Astrocyte of the spinal cord (primary cell): ENCODE measurements around the gene DMAC2.
"Not testable (repeated sequence)": the region's sequence is repeated elsewhere in the genome, so short reads cannot be mapped to it uniquely, and the experiment has no call there.

Experiments used
- DNase-seq: peaks from one replicate; pipeline ENCODE4 v3.0.0; 2011; ENCODE audit warnings: low read depth, low spot score
- H3K4me3 ChIP-seq: 2 replicates; pipeline ENCODE4 v1.5.1; 2011; ENCODE audit warnings: low read depth, mild to moderate bottlenecking, low read length, moderate library complexity
- CTCF ChIP-seq: IDR thresholded peaks from 2 replicates; pipeline ENCODE4 v1.5.1; 2012; ENCODE audit warnings: low read depth, mild to moderate bottlenecking, low read length, inconsistent platforms
- in situ Hi-C: cut with HindIII; loops from 2 replicates; pipeline ENCODE4 v1.10.0; 2017; ENCODE audit warnings: low sequenced_read_pairs

Gene DMAC2

DNA sequence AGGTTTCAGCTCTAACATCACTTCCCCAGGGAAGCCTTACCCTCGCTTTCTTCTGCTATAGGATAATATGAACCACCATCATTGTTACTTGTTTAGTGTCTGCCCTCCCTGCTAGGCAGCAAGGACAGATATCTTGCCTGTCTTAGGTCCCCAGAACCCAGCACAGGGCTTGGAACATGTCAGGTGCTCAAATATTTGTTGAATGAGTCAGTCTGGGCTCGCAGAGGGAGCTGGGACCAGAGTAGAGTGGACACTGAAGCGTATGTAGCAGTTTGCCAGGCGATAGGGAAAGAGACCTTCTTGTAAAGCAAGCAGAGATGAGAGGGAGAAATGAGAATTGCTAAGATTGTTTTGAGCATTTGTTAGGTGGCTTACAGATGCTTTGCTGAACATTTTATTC lies 30.4 kb downstream of the DMAC2 start:
- no peak for TF ChIP-seq CTCF
- in situ Hi-C loops = no loop called here
- peak; percentile 25 for DNase-seq
- no peak overlapping the region for H3K4me3 ChIP-seq

DNA sequence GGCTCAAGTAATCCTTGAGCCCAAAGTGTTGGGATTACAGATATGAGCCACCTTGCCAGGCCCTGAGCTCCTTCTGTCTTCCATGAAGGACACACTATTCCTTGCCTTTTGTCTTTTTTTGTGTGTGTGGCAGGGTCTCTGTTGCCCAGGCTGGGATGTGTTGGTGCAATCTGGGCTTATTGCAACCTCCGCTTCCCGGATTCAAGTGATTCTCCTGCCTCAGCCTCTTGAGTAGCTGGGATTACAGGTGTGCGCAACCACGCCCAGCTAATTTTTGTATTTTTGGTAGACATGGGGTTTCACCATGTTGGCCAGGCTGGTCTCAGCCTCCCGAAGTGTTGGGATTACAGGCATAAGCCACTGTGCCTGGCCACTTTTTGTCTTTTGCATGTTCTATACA lies 30.9 kb downstream of the DMAC2 start:
- DNase-seq, in situ Hi-C loops, H3K4me3 ChIP-seq: not testable (repeated sequence)

DNA sequence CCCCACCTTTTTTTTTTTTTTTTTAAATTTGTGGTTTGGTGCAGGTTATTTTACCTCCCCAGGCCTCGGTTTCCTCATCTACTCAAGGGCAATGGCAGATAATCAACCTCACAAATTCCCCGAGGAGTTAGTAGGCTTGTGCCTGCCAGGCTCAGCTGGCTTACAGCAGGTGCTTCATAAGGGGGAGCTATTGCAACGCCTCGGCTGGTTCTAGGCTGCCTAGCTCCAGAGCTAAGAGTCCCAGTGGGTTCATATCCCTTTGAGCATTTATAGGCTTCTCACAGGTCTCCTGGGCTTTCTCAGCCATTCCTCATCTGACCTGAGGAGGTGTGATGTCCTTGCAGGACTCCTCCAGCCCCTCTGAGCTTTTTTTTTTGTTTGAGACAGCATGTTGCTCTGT lies 31.5 kb downstream of the DMAC2 start:
- H3K4me3 ChIP-seq = no peak overlapping the region
- in situ Hi-C loops = no loop called here
- DNase-seq = no peak
- TF ChIP-seq CTCF = no peak

GRCh38 chr19:41407271-41407670 lies 32.4 kb downstream of the DMAC2 start:
- no peak for TF ChIP-seq CTCF
- in situ Hi-C loops = no loop called here
- no peak for DNase-seq
- H3K4me3 ChIP-seq = no peak overlapping the region

- in situ Hi-C loops = no loop called here
- TF ChIP-seq CTCF = no peak
- H3K4me3 ChIP-seq = no peak overlapping the region
- DNase-seq = no peak
These were observed 33.9 kb downstream of the DMAC2 start for GRCh38 chr19:41405776-41406175.

DNA sequence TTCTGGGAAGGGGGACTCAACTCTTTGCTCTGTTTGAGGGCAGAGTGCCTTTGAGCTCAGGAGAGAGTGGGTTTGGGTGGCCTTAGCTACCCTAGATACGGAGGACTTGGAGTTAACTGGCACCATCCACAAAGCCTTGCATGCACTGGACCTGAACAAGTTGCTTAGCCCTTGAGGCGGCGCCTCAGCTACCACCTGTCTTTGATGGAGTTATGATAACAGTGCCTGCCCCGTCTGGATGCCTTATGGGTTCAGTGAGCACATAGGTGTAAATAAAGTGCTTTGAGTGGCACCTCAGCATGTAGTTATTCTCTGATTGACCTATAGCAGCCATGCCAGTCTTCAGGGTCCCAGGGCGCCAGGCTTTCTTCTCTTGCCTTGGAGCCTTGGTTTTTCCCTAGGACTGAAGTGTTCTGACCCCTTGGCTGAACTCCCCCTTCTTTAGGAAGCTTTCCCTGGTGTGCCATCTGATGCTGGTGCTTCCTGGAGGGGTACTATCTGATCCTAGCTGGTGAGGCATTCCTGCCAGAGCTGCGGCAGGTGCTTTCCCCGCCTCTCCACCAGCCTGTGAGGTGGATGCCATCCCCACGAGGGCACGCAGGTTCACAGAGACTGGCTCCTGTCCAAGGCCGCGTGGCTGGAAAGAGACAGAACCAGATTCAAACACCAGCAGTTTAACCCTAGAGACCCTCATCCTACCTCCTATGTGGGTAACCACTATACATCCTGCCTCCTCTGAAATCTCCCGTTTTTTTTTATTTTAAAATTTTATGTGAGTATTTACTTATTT lies 36.3 kb downstream of the DMAC2 start:
- no peak for DNase-seq
- H3K4me3 ChIP-seq = no peak overlapping the region
- TF ChIP-seq CTCF = no peak
- in situ Hi-C loops = no loop called here

- no peak for DNase-seq
- no peak for TF ChIP-seq CTCF
- H3K4me3 ChIP-seq = no peak overlapping the region
- in situ Hi-C loops = no loop called here
These were observed 37.7 kb downstream of the DMAC2 start for GRCh38 chr19:41402010-41402409.
